A673 (cell line): Measurements from ENCODE around the gene ZNF763.
"Not testable (repeated sequence)": the region's sequence is repeated elsewhere in the genome, so short reads cannot be mapped to it uniquely, and the experiment has no call there.

ENCODE experiments used
- EZH2 ChIP-seq: fragments of 200-600 bp; sonication (generic); IDR thresholded peaks from 2 replicates; pipeline ENCODE4 v1.6.1; 2017; ENCODE audit warnings: borderline replicate concordance, low read depth, mild to moderate bottlenecking, mixed read lengths, antibody characterized with exemption, low read length; ENCODE audit not compliant: poor library complexity, severe bottlenecking
- TF ChIP-seq, protein P1 (sequence below): fragments of 300-800, 200-600 bp; sonication (generic); conservative IDR thresholded peaks from 2 replicates; pipeline ENCODE4 v1.5.1; 2017; ENCODE audit warnings: low read depth, mild to moderate bottlenecking, antibody characterized with exemption, low read length, moderate library complexity, mixed read lengths

DNA sequence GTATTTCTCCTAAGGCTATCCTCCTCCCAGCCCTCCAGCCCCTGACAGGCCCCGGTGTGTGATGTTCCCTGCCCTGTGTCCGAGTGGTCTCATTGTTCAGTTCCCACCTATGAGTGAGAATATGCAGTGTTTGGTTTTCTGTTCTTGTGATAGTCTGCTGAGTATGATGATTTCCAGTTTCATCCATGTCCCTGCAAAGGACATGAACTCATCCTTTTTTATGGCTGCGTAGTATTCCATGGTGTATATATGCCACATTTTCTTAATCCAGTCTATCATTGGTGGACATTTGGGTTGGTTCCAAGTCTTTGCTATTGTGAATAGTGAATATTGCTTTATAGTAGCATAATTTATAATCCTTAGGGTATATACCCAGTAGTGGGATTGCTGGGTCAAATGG is 29.0 kb upstream of the ZNF763 start:
- TF ChIP-seq, protein P1, sequence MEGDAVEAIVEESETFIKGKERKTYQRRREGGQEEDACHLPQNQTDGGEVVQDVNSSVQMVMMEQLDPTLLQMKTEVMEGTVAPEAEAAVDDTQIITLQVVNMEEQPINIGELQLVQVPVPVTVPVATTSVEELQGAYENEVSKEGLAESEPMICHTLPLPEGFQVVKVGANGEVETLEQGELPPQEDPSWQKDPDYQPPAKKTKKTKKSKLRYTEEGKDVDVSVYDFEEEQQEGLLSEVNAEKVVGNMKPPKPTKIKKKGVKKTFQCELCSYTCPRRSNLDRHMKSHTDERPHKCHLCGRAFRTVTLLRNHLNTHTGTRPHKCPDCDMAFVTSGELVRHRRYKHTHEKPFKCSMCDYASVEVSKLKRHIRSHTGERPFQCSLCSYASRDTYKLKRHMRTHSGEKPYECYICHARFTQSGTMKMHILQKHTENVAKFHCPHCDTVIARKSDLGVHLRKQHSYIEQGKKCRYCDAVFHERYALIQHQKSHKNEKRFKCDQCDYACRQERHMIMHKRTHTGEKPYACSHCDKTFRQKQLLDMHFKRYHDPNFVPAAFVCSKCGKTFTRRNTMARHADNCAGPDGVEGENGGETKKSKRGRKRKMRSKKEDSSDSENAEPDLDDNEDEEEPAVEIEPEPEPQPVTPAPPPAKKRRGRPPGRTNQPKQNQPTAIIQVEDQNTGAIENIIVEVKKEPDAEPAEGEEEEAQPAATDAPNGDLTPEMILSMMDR, result not testable (repeated sequence)
- not testable (repeated sequence) for TF ChIP-seq EZH2
